ENCODE results near the gene HCN1. TPM values are rescaled to one million over a fixed set of nuclear protein-coding genes. Genes with fewer than 3 reads are reported as not detected.

Gene HCN1
- total and polyA plus RNA-seq, 12 donors = under 0.01 to 2.8 (median 1.3) TPM; not detected in 3

DNA sequence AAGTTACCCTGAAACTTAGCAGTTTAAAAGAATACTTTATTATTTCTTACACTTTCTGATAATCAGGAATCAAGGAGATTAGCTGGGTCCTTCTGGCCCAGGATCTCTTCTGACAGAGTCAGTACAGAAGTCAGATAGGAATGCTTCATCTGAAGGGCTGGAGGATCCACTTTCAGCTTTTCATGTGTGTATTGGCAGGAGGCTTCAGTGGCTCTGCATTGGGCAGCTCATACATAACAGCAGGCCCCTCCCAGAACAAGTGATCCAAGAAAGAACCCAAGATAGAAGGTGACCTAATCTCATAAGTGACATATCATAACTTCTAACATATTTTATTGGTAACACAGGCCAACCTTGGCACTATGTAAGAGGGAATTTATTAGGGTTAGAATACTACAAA is 258.4 kb downstream of the HCN1 start:
- DNase-seq = no peak
- no peaks in the 10 kb centered on the region for H3K36me3 ChIP-seq (replicated peaks in 1 of 2)
- H3K9me3 ChIP-seq (replicated peaks in 1 of 3) = no peaks in the 10 kb centered on the region
- intact Hi-C loops (cut with DNase I) = no loop called here
- no peak overlapping the region for H3K4me3 ChIP-seq
- TF ChIP-seq, protein P1, sequence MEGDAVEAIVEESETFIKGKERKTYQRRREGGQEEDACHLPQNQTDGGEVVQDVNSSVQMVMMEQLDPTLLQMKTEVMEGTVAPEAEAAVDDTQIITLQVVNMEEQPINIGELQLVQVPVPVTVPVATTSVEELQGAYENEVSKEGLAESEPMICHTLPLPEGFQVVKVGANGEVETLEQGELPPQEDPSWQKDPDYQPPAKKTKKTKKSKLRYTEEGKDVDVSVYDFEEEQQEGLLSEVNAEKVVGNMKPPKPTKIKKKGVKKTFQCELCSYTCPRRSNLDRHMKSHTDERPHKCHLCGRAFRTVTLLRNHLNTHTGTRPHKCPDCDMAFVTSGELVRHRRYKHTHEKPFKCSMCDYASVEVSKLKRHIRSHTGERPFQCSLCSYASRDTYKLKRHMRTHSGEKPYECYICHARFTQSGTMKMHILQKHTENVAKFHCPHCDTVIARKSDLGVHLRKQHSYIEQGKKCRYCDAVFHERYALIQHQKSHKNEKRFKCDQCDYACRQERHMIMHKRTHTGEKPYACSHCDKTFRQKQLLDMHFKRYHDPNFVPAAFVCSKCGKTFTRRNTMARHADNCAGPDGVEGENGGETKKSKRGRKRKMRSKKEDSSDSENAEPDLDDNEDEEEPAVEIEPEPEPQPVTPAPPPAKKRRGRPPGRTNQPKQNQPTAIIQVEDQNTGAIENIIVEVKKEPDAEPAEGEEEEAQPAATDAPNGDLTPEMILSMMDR (IDR thresholded peaks at IDR 0.05) = no peak
- no peak for TF ChIP-seq POLR2A (IDR thresholded peaks at IDR 0.05)
- H3K4me1 ChIP-seq (replicated peaks in 1 of 2) = peaks cover 0 to 5% of the 10 kb centered on the region in 2 donors
- no peaks in the 10 kb centered on the region for H3K27me3 ChIP-seq
- H3K27ac ChIP-seq = no peak overlapping the region

DNA sequence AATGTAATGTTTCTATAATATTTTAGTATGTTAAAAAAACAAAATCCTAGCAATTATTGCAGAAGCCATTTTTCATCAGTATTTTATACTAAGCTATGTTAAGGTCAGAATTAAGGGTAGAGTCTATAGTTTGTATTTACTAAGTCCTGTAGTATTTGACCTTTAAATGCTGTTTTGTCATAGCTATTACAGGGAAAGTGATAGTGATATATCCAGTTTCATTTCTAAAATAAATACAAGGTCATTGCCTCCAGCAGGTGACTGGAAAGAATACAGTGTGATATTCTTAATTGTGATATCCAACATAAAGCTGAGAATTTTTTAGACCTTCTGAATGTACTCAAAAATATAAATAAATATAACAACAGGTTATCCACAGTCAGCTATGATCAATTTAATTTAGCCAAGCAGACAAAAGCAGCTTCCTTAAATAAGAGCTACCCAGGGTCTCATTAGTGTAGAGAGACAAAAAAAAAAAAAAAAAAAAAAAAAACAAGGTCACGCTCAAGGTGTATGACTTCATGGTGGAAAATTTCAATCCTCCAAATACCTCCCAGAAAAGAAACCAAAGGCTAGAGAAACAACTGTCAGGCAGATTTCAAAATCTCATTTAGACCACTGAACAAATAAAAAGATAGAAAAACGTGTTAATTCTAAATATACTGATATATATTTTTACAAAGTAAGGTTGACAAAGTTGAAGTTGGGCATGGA is 278.7 kb downstream of the HCN1 start:
- no peak overlapping the region for H3K4me3 ChIP-seq
- WGBS, 4 donors = 55 to 79% (median 67%) methylated on average over 2 of the region's 2 CpGs
- intact Hi-C loops (cut with DNase I) = no loop called here
- TF ChIP-seq POLR2A (IDR thresholded peaks at IDR 0.05) = no peak
- TF ChIP-seq, protein P1 (IDR thresholded peaks at IDR 0.05) = no peak
- no peaks in the 10 kb centered on the region for H3K4me1 ChIP-seq (replicated peaks in 1 of 2)
- no peak overlapping the region for H3K27ac ChIP-seq
- DNase-seq = no peak
- no peaks in the 10 kb centered on the region for H3K36me3 ChIP-seq (replicated peaks in 1 of 2)
- H3K27me3 ChIP-seq = no peaks in the 10 kb centered on the region
- H3K9me3 ChIP-seq (replicated peaks in 1 of 3) = no peaks in the 10 kb centered on the region

DNA sequence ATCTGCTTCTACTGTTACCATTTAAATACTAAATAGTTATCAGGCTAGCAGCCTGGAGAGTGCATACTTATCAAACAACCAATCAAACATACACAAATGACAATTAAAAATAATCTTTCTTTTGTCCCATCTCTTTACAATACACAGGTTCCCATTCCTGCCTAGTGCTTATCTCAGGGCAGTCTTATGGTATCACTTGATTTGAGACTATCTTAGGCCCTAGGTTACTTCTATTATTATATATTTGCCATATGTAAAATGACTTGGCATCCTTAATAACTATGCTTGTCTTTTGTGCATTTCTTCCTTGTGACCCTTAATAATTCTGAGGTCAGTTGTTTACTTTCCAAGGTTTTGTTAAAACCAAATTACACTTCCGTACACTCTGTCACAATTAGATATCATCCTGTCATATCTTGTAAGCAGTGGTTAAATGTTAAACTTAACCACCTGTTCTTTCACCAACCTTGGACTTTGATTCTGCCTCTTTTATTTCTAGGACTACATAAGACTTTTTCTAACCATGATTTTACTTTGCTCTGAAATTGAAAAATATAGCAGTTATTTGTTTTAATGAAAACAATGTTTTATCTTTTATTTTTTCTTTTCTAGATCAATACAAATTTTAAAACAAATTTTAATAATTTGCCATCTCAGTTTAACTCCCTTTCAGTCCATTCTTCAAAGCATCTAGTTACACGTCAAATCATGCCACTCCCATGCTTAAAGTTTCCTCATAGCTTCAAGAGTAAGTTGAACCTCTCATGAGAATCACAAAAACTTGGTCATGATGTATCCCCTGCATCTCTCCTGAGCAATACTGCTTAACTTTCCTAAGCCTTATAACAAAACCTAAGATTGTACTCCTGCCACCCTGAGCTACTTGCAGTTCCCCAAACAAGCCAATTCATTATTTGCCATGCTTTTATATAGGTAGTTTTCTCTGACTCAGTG is 281.3 kb downstream of the HCN1 start:
- no peaks in the 10 kb centered on the region for H3K9me3 ChIP-seq (replicated peaks in 1 of 3)
- no peaks in the 10 kb centered on the region for H3K4me1 ChIP-seq (replicated peaks in 1 of 2)
- intact Hi-C loops (cut with DNase I) = no loop called here
- H3K27ac ChIP-seq = no peak overlapping the region
- no peak for DNase-seq
- H3K4me3 ChIP-seq = no peak overlapping the region
- TF ChIP-seq, protein P1 (IDR thresholded peaks at IDR 0.05) = no peak
- TF ChIP-seq POLR2A (IDR thresholded peaks at IDR 0.05) = no peak
- WGBS, 4 donors = 68 to 79% (median 72%) methylated on average over 2 of the region's 2 CpGs
- no peaks in the 10 kb centered on the region for H3K36me3 ChIP-seq (replicated peaks in 1 of 2)
- H3K27me3 ChIP-seq = no peaks in the 10 kb centered on the region

DNA sequence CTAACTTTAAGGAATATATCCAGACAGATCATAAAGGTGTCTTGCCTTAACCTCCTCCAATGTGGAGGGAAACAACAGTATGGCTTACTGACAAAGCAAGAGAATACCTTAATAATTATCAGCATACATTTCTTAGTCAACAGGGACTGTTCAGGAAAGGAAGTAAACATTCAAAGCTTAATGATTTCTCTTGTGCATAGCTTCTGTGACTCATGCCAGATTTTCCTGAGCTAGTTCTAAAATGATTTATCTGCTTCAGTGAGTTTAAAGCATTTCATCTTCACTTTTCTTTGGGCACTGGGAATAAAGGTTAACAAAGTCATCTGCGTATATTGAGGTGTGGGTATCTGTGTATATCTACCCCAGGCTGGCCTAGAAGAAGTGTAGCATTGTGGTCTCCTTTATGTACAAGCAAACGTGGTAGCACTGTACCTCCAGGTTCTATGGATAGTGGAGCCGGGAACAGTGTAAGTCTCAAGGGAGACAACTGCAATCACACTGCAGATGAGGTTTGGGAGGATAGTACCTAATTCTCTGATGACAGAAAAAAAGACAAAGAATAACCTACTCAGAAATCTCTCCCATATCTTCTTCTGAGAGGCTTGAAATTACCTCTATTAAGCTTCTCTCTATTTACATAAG is 284.1 kb downstream of the HCN1 start:
- TF ChIP-seq, protein P1 (IDR thresholded peaks at IDR 0.05) = no peak
- no peak for TF ChIP-seq POLR2A (IDR thresholded peaks at IDR 0.05)
- Histone ChIP-seq H3K27ac (no peak overlapping the region), H3K9me3 (replicated peaks in 1 of 3) (no peaks in the 10 kb centered on the region), H3K36me3 (replicated peaks in 1 of 2) (no peaks in the 10 kb centered on the region), H3K4me3 (no peak overlapping the region), H3K4me1 (replicated peaks in 1 of 2) (no peaks in the 10 kb centered on the region), H3K27me3 (no peaks in the 10 kb centered on the region)
- intact Hi-C loops (cut with DNase I) = no loop called here
- 52 to 76% (median 61%) methylated on average over 3 of the region's 3 CpGs for WGBS, 4 donors
- no peak for DNase-seq
